Ectodermal cell (in vitro differentiated cells): ENCODE data around the gene SHISAL1.

Experiments
- H3K27ac ChIP-seq: 2 replicates; pipeline ENCODE4 v1.7.0; 2013; ENCODE audit warnings: mild to moderate bottlenecking, low read depth, low read length; ENCODE audit not compliant: insufficient read depth, poor library complexity, severe bottlenecking
- H3K27me3 ChIP-seq: 2 replicates; pipeline ENCODE4 v1.7.0; 2013; ENCODE audit warnings: mild to moderate bottlenecking, low read length; ENCODE audit not compliant: insufficient read depth, control insufficient read depth, poor library complexity, severe bottlenecking
- H3K36me3 ChIP-seq: one replicate; pipeline ENCODE4 v1.7.0; 2013; ENCODE audit warnings: low read length; ENCODE audit not compliant: control insufficient read depth, insufficient read depth
- H3K4me1 ChIP-seq: one replicate; pipeline ENCODE4 v1.7.0; 2013; ENCODE audit warnings: low read length; ENCODE audit not compliant: control insufficient read depth, insufficient read depth
- H3K4me3 ChIP-seq: 2 replicates; pipeline ENCODE4 v1.7.0; 2013; ENCODE audit warnings: low read depth, low read length, control low read depth; ENCODE audit not compliant: insufficient read depth
- H3K9me3 ChIP-seq: 2 replicates; pipeline ENCODE4 v1.7.0; 2013; ENCODE audit warnings: mild to moderate bottlenecking, low read length, moderate library complexity; ENCODE audit not compliant: control insufficient read depth
- WGBS, 2 experiments: methylation state at CpG; one replicate each; pipeline ENCODE4 v1.1.7; 2013; ENCODE audit warnings: missing lambda C conversion rate in 2 of 2; 5-methylcytosine and 5-hydroxymethylcytosine counted together

The SHISAL1 gene

GRCh38 chr22:44354288-44354687 is 41.5 kb upstream of the SHISAL1 start:
- H3K4me1 ChIP-seq: peaks cover 20% of the 10 kb centered on the region
- 88 to 89% methylated on average over 7 of the region's 7 CpGs for WGBS, 2 experiments

DNA sequence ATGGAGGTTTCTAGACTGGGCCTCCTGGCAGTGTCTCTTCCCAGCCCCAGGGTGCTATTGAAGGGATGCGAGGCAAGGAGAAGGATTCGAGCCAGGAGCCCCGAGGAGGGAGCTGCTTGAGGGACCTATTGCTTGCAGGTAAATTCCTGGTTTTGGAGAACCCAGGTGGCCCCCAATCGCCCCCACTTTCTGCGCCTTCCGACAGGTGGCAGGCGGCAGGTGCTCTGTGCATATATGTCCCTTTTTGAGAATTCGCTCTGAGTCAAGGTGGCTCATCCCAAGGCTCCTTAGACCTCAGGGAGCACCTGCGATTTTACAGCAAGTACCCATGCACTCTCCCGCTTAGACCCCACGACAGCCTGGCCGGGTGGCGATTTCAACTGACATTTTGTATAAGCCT is 40.3 kb upstream of the SHISAL1 start:
- Histone ChIP-seq H3K27ac (no peak overlapping the region), H3K4me1 (peaks cover 20% of the 10 kb centered on the region), H3K27me3 (no peaks in the 10 kb centered on the region), H3K36me3 (no peaks in the 10 kb centered on the region), H3K4me3 (no peak overlapping the region), H3K9me3 (no peaks in the 10 kb centered on the region)
- 78 to 81% methylated on average over 13 of the region's 13 CpGs for WGBS, 2 experiments

More at GRCh38 chr22:44354288-44354687, 41.5 kb upstream of the SHISAL1 start:
- Histone ChIP-seq H3K4me3 (no peak overlapping the region), H3K27ac (no peak overlapping the region), H3K9me3 (no peaks in the 10 kb centered on the region), H3K36me3 (no peaks in the 10 kb centered on the region), H3K27me3 (no peaks in the 10 kb centered on the region)

- no peak overlapping the region for H3K27ac ChIP-seq
Observed at GRCh38 chr22:44352378-44353035, 39.8 kb upstream of the SHISAL1 start.

DNA sequence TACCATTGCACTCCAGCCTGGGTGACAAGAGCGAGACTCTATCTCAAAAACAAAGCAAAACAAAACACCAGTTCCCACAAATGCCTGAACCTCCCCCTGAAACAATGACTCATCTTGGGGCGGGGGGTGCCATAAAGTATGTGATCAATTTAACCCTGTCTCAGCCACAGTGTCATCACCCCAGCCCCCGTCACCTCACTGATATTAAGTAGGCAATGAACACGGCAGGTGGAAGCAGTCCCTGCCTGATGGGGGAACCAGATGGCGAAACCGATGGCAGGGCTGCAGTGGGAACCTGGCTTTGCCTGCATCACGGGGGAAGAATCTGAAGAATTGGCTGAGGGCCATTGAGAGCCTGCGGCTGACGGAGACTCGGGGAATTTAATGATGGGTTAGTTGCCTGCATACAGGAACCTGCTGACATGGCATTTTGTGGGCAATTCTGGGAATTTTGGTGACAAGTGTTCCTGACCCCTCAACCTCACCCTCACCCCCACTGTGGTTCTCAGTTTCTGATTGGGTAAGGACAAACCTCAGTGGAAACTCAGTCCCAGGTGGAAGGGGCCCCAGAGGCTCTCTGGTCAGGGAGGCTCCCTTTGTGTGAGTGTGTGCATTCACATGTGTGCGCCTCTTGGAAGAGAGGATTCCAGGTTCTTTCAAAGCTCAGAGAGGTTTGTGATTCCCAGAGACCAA is 39.1 kb upstream of the SHISAL1 start:
- Histone ChIP-seq H3K36me3 (no peaks in the 10 kb centered on the region), H3K27ac (no peak overlapping the region), H3K4me1 (peaks cover 20% of the 10 kb centered on the region), H3K27me3 (no peaks in the 10 kb centered on the region), H3K4me3 (no peak overlapping the region), H3K9me3 (no peaks in the 10 kb centered on the region)
- 64 to 66% methylated on average over 11 of the region's 11 CpGs for WGBS, 2 experiments

More at GRCh38 chr22:44352378-44353035, 39.8 kb upstream of the SHISAL1 start:
- Histone ChIP-seq H3K4me3 (no peak overlapping the region), H3K9me3 (no peaks in the 10 kb centered on the region), H3K4me1 (peaks cover 20% of the 10 kb centered on the region), H3K27me3 (no peaks in the 10 kb centered on the region), H3K36me3 (no peaks in the 10 kb centered on the region)
- 77 to 83% methylated on average over 10 of the region's 10 CpGs for WGBS, 2 experiments

DNA sequence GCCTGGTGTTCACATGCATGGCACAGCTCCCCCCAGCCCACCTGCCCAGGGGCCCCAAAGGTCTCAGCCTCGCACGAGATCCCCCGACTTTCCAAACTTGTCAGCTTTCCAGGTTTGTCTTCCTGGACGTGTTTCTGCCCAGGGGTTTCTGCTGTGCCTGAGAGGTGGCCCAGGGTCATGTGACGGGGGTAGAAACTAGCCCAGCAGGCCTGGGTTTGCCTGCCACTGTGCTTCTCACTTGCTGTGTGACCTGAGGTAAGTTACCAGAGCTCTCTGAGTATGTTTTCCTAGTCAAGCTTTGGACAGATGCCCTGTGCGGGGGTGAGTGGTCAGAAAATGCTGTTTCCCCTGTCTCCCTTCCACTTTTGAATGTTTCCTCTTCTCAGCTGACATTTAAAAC is 38.3 kb upstream of the SHISAL1 start:
- no peaks in the 10 kb centered on the region for H3K9me3 ChIP-seq
- no peak overlapping the region for H3K4me3 ChIP-seq
- 80 to 86% methylated on average over 6 of the region's 6 CpGs for WGBS, 2 experiments
- H3K27ac ChIP-seq: no peak overlapping the region
- H3K27me3 ChIP-seq: no peaks in the 10 kb centered on the region
- no peaks in the 10 kb centered on the region for H3K36me3 ChIP-seq
- peaks cover 20% of the 10 kb centered on the region for H3K4me1 ChIP-seq

DNA sequence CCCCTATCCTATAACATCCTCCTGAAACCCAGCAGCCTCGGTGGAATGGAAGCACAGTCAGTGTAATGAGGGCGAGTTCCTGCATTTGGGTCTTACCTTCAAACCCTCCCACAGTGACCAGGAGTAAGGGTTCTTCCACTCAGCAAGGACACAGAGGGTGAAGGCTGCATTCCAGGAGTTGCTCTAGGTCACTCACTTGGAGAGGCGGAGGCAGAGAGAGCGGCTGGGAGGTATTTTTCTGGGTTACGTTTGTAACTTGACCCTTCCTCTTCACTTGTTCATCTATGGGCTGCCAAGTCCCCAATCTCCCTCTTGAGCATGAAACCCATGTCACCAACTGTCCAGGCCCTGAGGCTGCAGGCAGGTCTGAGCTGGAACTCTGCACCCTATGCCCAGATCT is 36.8 kb upstream of the SHISAL1 start:
- H3K36me3 ChIP-seq: no peaks in the 10 kb centered on the region
- no peaks in the 10 kb centered on the region for H3K9me3 ChIP-seq
- 79% methylated on average over 5 of the region's 5 CpGs for WGBS, 2 experiments
- H3K27ac ChIP-seq: no peak overlapping the region
- H3K4me3 ChIP-seq: no peak overlapping the region
- peaks cover 20% of the 10 kb centered on the region for H3K4me1 ChIP-seq
- H3K27me3 ChIP-seq: no peaks in the 10 kb centered on the region

DNA sequence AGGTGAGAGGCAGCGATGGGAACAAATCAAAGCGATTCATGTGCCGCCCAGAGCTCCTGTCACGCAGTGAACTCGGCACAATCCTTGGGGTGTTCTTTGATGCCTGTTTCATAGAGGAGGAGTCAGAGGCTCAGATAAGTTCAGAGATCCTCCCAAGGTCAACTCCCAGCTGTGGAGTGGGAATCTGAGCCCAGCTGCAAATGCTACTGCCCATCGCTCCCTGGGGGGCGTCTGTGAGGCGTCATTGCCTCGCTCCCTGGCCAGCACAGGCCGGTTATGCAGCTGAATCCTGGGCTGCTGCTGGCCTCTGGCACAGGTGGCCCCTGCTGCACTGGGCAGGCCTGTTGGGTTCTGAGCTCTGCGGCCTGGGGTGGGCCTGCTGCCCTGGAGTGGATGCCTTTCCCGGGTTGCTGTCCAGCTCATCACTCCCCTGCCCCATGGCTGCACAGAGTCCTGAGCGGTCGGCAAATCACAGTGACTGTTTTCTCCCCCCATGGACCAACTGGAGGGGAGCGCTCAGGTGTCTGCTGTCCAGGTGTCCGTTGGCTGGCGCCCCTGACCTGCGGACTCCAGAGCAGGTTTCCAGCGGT is 36.3 kb upstream of the SHISAL1 start:
- Histone ChIP-seq H3K27ac (no peak overlapping the region), H3K4me1 (peaks cover 20% of the 10 kb centered on the region), H3K4me3 (no peak overlapping the region), H3K36me3 (no peaks in the 10 kb centered on the region), H3K27me3 (no peaks in the 10 kb centered on the region), H3K9me3 (no peaks in the 10 kb centered on the region)
- 82 to 84% methylated on average over 19 of the region's 19 CpGs for WGBS, 2 experiments

GRCh38 chr22:44347549-44347948 is 34.8 kb upstream of the SHISAL1 start:
- Histone ChIP-seq H3K4me3 (no peak overlapping the region), H3K9me3 (no peaks in the 10 kb centered on the region), H3K27ac (no peak overlapping the region), H3K4me1 (peaks cover 13% of the 10 kb centered on the region), H3K27me3 (no peaks in the 10 kb centered on the region), H3K36me3 (no peaks in the 10 kb centered on the region)
- 89 to 92% methylated on average over 6 of the region's 6 CpGs for WGBS, 2 experiments

- 89% methylated on average over 10 of the region's 10 CpGs for WGBS, 2 experiments
- Histone ChIP-seq H3K27me3 (no peaks in the 10 kb centered on the region), H3K9me3 (no peaks in the 10 kb centered on the region), H3K36me3 (no peaks in the 10 kb centered on the region), H3K27ac (no peak overlapping the region), H3K4me3 (no peak overlapping the region), H3K4me1 (peaks cover 11% of the 10 kb centered on the region)
Observed at GRCh38 chr22:44347080-44347479, 34.3 kb upstream of the SHISAL1 start.

- WGBS, 2 experiments: 89 to 90% methylated on average over 3 of the region's 3 CpGs
Observed at GRCh38 chr22:44345872-44346271, 33.1 kb upstream of the SHISAL1 start.

More at GRCh38 chr22:44345872-44346271, 33.1 kb upstream of the SHISAL1 start:
- peaks cover 12% of the 10 kb centered on the region for H3K4me1 ChIP-seq
- no peaks in the 10 kb centered on the region for H3K36me3 ChIP-seq
- H3K9me3 ChIP-seq: no peaks in the 10 kb centered on the region
- no peak overlapping the region for H3K27ac ChIP-seq
- no peaks in the 10 kb centered on the region for H3K27me3 ChIP-seq
- H3K4me3 ChIP-seq: no peak overlapping the region
